Stimulated activated CD8-positive, alpha-beta memory T cell treated with anti-CD3 and anti-CD28 coated beads, Interleukin-15, amount 100 ng/mL, for 48 hours (primary cell): ENCODE measurements around the gene GHRHR.

Experiments used
- DNase-seq, 2 donors: peaks; one replicate each; pipeline ENCODE4 v3.0.0-alpha.2; 2020; ENCODE audit warnings: low read depth in 2 of 2

Gene GHRHR

DNA sequence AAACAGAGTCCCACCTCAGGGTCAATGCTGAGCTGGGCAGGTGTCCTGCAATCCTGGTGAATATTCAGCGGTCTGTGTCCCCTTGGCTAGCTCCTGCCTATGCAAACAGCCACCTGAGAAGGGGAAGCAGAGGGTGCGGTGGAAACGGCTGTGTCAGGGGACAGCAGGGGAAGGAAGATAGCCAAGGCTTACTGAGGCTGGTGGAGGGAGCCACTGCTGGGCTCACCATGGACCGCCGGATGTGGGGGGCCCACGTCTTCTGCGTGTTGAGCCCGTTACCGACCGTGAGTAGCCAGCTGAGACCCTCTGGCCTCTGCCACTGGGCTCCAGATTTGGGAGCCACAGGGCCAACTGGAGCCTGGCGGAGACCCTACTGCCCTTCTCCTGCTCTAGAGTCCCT lies at the start of gene GHRHR:
Gene GHRHR (plus strand): TSS at position 112 of the 400 bp plus-strand sequence. CDS start 116 bp downstream, at position 228.
- DNase-seq, result no peak

DNA sequence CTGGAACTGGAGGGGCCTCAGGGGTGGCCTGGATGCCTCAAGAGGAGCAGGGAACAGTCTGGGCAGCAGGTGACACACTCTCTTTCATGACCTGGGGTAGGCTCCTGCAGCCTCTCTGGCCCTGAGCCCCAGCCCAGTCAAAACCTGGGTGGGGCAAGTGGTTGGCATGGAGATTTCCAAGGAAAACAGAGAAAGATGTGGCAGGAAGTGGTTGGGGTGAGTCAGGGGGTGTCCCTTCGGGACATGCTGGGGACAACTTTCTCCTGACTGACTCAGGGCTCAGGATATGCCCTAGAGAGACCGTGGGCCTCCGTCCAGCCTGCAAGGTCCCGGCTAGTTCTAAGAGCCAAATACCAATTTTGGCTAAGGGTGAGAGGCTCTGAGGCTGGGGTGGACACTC lies 49.2 kb upstream of the GHRHR start:
- DNase-seq, result no peak

DNA sequence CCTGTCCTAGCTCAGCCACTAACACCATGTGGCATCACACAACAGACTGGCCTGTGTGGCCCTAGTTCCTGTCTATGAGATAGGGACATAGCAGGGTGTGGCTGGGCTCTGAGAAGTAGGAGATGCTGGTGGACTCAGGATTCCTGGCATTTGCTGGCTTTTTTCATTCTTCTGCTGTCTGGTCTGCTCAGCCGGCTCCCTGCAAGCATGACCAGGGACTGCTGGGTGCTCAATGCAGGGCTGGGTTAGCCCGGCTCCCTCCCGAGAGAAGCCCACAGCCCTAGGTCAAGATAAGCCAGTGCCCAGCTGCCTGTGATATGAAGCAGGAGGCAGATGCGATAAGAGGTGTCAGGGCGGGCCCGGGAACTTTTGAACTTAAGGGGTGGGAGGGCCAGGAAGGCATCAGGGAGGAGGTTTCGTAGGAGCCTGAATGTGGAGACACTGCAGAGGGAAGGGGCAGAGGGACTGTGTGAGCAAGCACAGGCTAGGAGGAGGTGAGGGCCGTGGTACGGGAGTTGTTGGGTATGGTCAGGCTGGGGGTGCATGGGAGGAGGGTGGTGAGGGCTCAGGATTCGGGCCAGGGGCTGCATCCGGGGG lies 48.6 kb upstream of the GHRHR start:
- no peak for DNase-seq

DNA sequence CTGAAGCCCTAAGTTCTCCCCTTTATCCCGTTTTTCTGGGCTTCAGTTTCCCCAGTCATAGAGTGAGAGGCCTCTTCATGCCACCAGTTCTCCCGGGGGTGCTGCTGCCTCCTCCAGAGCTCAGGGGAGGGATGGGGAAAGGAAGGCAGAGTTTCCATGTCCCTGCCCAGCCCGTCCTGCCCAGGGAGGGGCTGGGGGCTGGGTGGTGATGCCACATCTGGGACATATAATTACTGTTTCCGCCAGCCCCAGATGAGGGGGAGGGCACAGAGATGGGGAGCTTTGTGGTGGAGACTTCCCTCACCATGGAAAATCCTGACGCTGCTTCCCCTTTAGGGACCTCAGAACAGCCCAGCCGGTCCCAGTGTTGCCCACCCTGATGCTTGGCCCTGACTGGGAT lies 48.0 kb upstream of the GHRHR start:
- DNase-seq, result no peak

DNA sequence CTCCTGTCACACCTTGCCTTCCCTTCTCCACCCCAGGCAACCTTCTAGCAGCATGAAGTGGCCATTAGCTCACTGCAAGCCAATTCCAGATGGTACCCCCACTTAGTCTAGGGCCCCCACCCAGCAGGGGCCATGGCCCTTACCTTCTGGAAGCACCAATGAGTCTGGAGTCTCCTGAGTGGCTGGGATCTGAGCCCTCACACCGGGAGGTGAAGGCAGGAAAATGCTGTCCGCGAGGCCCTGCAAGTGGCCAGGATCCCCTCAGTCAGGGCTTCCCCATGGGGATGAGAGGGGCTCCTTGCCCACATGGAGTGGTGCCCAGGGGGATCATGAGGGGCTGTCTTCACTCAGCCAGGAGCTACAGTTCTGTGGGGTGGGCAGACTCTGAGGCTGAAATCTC lies 47.5 kb upstream of the GHRHR start:
- DNase-seq, result no peak

DNA sequence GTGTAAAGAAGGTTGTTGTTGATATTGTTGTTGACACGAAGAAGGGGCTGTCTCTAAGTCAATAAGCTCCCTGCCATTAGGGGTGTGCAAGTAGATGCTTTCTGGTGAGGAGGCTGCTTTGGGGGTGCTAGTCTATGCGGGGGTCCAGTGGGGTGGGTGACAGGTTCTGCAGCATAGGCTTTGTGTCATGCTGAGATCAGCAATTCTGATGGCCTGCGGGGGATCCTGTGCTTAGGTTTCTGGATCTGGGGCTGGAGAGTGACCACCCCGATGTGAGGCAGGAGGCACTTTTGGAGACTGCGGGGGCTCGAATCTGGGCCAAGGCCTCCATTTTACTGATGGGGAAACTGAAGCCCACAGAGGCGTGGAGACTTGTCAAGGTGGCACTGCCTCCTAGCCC lies 47.0 kb upstream of the GHRHR start:
- no peak for DNase-seq

DNA sequence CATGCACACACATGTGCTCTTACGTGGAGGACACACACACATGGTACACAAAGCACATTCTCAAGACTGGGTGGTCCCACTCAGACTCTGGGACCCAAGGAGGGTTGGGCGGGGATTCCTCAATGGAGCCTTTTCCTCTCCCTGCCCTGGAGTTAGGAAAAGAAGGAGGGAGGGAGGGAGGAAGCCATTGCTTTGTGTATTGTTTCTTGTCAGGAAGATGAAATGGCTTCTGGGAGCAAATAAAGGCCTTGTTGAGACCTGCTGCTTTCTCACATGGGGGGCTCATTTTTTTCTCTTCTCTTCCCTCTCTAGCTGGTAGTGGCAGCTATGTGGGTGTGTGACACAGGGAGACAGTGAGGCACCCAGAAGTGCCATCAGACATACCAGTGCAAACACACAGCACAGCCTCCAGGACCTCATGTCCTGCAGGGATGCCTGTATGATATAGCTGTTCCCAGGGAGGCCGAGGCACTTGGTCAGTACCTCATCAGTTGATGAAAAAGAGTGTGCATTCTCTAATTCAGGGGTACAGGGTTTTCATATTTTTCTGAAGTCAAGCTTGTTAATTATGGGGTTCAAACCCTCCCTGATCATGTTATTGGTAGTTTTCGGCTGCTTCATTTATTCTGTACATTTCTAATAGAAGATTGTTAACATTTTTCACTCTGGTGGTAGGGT lies 46.4 kb upstream of the GHRHR start:
- DNase-seq, result no peak

DNA sequence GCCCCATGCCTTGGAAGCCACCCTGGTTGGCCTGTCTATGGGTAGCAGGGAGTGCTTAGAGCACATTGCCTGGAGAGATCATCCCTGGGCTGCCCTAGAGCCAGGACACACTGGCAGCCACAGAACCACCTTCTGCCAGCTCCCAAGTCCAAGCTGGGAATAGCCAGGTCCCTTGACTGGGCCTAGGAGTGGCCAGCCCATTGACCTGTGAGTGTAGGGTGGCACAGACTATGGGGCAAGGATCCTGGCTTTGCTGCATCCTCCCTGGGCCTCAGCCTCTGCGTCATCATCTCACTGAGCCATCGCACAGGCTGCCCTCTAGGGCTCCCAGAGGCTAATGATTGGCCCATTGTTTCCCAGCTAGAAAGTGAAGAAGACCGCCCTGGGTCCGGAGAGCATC lies 45.1 kb upstream of the GHRHR start:
- DNase-seq, result no peak

DNA sequence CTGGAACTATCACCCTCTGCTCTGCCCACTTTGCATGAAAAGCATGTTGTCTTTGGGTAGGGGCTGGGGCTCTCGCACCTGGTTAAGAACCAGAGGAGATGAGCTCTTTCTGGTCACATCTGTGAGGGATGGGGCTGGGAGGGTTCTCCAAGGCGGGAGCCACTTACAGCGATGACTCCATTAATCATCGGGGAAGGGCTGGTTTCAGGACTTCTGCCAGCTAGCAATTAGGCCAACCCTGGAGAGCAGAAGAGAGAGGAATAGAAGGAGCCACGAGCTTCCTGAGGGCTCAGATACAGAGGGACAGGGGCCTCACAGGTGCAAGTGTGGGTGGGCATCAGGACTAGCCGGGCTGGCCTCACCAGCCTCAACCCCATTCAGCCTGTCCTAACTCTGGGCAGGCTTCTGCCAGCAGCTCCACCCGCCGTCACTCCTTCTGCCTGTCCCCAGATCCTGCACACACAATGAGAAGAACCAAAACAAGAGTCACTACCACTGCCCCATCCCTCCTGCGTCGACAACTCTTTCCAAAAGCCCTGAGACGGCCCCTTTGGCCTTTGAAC lies 43.7 kb upstream of the GHRHR start:
- DNase-seq, result no peak

DNA sequence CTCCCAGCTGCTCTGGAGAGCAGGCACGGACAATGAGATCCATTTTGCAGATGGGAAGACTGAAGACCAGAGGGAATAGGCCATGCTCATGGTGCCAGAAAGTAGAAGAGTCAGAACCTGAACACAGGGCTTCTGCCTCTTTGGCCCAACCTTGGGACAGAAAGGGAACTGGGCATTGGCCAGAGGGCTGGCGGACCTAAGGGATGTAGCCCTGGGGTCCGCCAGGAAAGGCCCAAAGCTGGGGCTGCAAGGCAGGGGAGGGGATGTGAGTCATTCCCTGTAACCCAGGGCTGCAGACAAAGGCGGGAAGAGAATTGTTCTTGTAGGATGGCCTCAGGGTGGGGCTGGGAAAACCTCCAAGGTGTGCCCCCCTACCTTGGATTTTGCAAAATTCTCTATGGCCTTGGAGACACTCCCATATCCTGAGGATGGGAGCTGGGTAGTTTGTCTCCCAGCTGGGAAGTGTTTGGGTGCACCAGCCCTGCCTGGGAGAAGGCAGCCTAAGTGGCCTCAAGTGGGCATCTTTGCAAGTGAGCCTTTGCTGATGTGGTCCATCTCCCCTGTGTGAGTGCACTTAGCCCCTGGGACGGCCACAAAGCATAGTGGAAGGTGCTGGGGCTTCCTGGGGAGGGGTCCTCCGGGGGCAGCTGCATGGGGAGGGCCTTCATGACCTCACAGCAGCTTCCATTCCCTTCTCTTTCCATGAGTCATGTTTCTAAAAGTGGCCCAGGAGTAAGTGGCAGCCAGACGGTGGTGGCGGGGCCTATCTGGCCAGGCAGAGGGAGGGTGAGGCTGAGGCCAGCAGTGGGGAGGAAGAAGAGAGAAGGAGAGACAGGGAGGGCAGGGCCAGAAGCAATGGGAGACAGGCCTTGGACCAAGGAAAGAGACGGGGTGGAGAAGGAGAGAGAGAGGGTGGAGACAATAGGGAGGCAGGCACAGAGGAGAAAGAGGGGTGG lies 42.9 kb upstream of the GHRHR start:
- no peak for DNase-seq

DNA sequence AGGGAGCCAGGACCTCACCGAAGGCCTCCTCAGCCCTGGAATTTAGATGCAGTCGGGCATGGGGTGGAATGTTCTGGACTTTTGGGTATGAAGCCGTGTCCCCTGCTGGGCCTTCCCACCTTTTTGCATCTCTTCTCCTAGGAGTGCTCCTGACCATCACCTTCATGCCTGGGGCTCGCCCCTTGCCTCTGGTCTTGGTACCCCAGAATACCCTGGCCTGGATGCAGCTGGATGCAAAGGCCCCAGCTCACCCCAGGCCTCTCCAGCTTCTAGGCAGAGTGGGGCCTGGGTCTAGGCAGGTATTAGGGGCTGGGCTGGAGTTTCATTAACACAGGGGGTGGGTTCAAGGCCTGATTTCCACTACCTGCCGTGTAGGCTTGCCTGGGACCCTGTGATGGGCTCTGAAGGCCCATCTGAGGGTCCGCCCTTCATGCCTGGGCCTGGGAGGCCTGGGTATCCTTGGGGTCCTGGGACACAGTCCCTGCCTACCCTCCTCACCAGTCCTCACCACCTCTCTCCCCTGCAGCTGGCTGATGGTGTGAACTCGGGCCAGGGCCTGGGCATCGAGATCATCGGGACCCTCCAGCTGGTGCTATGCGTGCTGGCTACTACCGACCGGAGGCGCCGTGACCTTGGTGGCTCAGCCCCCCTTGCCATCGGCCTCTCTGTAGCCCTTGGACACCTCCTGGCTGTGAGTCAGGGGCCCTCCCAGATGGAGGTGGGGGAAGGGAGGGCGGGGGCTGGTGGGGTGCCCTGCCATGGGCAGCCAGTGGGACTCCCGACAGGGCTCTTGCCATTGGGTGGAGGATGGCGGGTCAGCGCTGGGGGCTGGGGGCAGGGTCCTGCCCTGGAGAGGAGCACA lies 42.0 kb upstream of the GHRHR start:
- no peak for DNase-seq

DNA sequence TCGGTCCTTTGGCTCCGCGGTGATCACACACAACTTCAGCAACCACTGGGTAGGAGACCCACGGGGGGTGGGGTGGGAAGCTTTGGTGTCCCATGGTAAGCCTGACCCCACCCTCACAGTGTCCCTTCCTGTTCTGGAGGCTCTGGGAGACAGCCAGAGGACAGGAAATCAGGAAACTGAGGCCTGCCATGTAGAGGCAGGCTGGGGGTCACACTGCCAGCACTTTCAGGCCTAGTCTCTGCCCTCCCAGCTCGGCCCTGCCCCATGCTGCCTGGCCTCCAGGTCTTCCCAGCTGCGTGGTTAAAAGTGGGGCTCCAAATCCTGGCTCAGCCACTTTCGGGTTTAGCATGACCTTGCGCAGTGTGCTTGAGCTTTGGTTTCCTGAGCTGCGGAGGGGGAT lies 41.2 kb upstream of the GHRHR start:
- DNase-seq, result no peak

DNA sequence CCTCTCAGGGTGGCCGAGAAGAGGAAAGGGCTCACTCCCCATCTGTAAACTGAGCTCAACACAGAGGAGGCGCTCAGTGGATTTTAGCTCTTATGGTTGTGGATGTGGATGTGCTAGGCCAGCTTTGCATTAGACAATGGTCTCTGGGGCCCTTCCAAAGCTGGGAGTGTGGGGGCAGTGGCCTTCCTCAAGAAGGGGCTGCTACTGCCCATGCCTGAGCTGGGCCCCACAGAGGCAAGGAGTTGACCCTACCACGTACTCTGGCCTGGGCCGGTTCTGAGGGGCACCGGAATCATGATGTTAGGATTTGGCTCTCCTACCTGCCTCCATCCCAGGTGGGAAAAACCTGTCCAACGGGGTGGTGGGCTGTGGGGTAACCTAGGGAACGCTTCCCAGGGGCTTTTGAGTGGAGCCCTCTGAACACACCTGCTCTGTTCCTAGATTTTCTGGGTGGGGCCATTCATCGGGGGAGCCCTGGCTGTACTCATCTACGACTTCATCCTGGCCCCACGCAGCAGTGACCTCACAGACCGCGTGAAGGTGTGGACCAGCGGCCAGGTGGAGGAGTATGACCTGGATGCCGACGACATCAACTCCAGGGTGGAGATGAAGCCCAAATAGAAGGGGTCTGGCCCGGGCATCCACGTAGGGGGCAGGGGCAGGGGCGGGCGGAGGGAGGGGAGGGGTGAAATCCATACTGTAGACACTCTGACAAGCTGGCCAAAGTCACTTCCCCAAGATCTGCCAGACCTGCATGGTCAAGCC lies 40.6 kb upstream of the GHRHR start:
- DNase-seq, result no peak

DNA sequence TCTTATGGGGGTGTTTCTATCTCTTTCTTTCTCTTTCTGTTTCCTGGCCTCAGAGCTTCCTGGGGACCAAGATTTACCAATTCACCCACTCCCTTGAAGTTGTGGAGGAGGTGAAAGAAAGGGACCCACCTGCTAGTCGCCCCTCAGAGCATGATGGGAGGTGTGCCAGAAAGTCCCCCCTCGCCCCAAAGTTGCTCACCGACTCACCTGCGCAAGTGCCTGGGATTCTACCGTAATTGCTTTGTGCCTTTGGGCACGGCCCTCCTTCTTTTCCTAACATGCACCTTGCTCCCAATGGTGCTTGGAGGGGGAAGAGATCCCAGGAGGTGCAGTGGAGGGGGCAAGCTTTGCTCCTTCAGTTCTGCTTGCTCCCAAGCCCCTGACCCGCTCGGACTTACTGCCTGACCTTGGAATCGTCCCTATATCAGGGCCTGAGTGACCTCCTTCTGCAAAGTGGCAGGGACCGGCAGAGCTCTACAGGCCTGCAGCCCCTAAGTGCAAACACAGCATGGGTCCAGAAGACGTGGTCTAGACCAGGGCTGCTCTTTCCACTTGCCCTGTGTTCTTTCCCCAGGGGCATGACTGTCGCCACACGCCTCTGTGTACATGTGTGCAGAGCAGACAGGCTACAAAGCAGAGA lies 39.9 kb upstream of the GHRHR start:
- no peak for DNase-seq

DNA sequence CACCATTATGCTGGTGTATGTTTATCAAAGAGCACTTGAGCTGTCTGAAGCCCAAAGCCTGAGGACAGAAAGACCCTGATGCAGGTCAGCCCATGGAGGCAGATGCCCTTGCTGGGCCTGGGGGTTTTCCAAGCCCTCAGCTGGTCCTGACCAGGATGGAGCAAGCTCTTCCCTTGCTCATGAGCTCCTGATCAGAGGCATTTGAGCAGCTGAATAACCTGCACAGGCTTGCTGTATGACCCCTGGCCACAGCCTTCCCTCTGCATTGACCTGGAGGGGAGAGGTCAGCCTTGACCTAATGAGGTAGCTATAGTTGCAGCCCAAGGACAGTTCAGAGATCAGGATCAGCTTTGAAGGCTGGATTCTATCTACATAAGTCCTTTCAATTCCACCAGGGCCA lies 39.1 kb upstream of the GHRHR start:
- no peak for DNase-seq

DNA sequence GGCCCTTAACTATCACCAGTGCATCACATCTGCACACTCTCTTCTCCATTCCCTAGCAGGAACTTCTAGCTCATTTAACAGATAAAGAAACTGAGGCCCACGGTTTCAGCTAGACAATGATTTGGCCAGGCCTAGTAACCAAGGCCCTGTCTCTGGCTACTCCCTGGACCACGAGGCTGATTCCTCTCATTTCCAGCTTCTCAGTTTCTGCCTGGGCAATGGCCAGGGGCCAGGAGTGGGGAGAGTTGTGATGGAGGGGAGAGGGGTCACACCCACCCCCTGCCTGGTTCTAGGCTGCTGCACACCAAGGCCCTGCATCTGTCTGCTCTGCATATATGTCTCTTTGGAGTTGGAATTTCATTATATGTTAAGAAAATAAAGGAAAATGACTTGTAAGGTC lies 38.6 kb upstream of the GHRHR start:
- DNase-seq, result no peak

DNA sequence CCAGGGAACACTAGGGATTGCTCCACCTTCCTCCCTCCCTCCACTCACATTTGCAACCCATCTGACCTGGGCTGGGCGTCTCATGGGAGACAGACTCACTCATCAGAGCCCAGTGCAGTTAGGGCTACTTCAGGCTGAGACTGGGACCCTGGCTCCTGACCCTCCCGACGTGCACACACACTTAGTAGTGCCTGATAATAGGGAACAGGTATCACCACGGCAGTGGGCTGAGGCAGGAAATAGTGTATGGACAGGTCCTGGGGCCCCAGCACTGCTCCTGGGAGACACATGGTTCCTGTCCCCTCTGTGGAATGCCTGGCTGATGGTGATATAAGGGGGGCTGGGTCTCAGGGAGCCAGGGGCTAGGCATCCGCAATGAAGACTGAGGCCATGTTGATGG lies 37.8 kb upstream of the GHRHR start:
- no peak for DNase-seq

DNA sequence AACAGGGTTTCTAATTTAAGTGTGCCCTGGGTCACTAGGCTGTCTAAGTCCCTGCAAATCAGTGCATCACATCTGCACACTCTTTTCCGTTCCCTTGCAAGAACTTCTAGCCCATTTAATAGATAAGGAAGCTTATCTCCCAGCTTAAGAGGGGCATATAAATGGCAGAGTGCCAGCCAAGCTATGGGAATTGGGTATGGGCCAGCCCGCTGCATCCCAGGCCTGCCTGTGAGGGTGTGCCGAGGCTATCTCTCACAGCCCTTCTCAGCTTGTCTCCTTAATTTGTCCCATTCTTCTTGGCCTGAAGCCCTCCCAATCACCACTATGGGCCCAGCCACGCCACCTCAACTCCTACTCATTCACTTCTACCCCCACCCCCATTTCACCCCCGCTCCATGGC lies 37.4 kb upstream of the GHRHR start:
- DNase-seq, result no peak

DNA sequence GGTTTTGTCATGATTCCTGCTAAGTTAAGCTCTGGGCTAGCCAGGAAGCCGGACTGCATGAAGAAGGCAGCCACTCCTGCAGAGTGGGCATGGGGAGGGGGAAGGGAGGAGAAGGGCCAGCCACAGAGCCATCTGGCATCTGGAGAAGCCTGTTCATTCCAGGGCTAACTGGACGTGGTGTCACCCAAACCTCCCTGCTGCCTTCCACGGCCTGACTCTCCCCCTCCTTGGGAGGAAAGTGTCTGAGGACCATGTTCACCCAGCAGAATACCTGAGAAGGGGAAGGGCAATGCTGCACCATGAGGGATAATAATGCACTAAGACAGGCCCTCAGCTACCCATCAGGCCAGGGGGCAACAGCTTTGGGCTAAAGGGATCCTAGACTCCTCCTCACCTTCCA lies 36.7 kb upstream of the GHRHR start:
- no peak for DNase-seq

DNA sequence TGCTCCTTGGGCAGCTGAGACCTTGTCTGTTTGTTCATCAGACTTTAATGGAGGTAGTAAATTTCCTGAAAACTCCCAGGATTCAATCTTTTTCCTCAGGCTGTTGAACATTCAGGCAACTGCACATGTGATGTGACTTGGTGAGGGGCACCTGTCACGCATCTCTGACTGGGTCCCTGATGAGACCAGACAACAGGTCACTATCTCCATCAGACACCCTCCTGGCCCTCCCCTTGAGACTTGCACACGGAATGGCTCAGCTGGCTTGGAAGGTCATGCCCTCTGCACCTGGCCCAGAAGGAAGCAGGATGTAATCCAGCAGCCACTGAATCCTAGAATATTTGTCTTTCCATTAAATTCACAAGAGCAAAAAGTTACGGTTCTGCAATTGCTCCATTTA lies 36.2 kb upstream of the GHRHR start:
- DNase-seq, result no peak
